Thymus (tissue), 11 donors: Measurements from ENCODE around the gene PHYKPL. TPM values are rescaled to one million over a fixed set of nuclear protein-coding genes. Genes with fewer than 3 reads are reported as not detected.

Source experiments
- DNase-seq, 9 donors: peaks; one replicate each; pipeline ENCODE4 v3.0.0-alpha.2; 2013; ENCODE audit warnings: low spot score in 9 of 9, low read depth in 6 of 9, missing footprints in 1 of 9
- H3K27ac ChIP-seq, 2 donors: one replicate each; pipeline ENCODE4 v1.5.1; 2013; ENCODE audit warnings: control low read depth in 1 of 2, low read depth in 1 of 2, low read length in 1 of 2, mild to moderate bottlenecking in 1 of 2, moderate library complexity in 1 of 2
- H3K27me3 ChIP-seq, 2 donors: one replicate each; pipeline ENCODE4 v1.5.1; 2013; ENCODE audit warnings: low read length in 1 of 2; ENCODE audit not compliant: control insufficient read depth in 2 of 2, insufficient read depth in 1 of 2
- H3K36me3 ChIP-seq, 2 donors: one replicate each; pipeline ENCODE4 v1.5.1; 2013; ENCODE audit warnings: low read length in 1 of 2, mild to moderate bottlenecking in 1 of 2, moderate library complexity in 1 of 2; ENCODE audit not compliant: control insufficient read depth in 2 of 2, insufficient read depth in 2 of 2
- H3K4me1 ChIP-seq, 2 donors: one replicate each; pipeline ENCODE4 v1.5.1; 2013; ENCODE audit warnings: low read length in 2 of 2; ENCODE audit not compliant: control insufficient read depth in 2 of 2, insufficient read depth in 2 of 2
- H3K4me3 ChIP-seq, 2 donors: one replicate each; pipeline ENCODE4 v1.5.1; 2013; ENCODE audit warnings: low read length in 2 of 2, control low read depth in 1 of 2, mild to moderate bottlenecking in 1 of 2
- H3K9me3 ChIP-seq, 2 donors: one replicate each; pipeline ENCODE4 v1.5.1; 2013; ENCODE audit warnings: low read length in 1 of 2, mild to moderate bottlenecking in 1 of 2; ENCODE audit not compliant: control insufficient read depth in 2 of 2, insufficient read depth in 1 of 2
- WGBS: extraction: QIAGEN DNeasy Blood & Tissue Kit; methylation state at CpG from one replicate; pipeline ENCODE4 v1.1.7; 2013; 5-methylcytosine and 5-hydroxymethylcytosine counted together
- polyA plus RNA-seq: library from polyadenylated mRNA; stranded (reverse); fragments of 200-250 nt; gene quantifications from one replicate; pipeline ENCODE4 v1.2.3, GENCODE V29; 2013
- total RNA-seq: library from RNA; stranded (reverse); fragments of 120-200 nt; gene quantifications from one replicate; pipeline ENCODE4 v1.2.4, GENCODE V29; 2013
- donor health status: healthy.

Gene PHYKPL
- total and polyA plus RNA-seq, 2 donors: 33.5 to 116 TPM

DNA sequence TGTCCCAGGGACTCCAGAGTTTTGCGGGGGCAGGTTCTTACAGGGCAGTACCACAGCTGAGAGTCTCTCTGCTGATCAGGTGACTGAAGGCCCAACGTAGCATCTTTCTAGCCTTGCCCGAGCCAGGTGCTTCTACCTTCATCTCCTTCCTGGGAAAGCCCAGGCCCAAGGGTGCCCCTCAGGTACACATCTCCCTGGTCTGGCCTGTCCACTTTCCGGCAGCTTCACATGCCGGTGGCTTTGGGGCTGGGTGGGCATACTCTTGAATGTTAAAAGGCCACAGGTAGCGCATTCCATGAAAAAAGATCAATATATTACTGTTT lies 5.7 kb upstream of the PHYKPL start:
- H3K27me3 ChIP-seq: no peaks in the 10 kb centered on the region
- H3K4me1 ChIP-seq: peaks cover 16 to 57% of the 10 kb centered on the region in 2 donors
- H3K9me3 ChIP-seq: peaks cover 0 to 4% of the 10 kb centered on the region in 2 donors
- DNase-seq: no peak
- WGBS: 95% methylated on average over 6 of the region's 6 CpGs
- no peak overlapping the region for H3K27ac ChIP-seq
- H3K36me3 ChIP-seq: no peaks in the 10 kb centered on the region
- H3K4me3 ChIP-seq: no peak overlapping the region

DNA sequence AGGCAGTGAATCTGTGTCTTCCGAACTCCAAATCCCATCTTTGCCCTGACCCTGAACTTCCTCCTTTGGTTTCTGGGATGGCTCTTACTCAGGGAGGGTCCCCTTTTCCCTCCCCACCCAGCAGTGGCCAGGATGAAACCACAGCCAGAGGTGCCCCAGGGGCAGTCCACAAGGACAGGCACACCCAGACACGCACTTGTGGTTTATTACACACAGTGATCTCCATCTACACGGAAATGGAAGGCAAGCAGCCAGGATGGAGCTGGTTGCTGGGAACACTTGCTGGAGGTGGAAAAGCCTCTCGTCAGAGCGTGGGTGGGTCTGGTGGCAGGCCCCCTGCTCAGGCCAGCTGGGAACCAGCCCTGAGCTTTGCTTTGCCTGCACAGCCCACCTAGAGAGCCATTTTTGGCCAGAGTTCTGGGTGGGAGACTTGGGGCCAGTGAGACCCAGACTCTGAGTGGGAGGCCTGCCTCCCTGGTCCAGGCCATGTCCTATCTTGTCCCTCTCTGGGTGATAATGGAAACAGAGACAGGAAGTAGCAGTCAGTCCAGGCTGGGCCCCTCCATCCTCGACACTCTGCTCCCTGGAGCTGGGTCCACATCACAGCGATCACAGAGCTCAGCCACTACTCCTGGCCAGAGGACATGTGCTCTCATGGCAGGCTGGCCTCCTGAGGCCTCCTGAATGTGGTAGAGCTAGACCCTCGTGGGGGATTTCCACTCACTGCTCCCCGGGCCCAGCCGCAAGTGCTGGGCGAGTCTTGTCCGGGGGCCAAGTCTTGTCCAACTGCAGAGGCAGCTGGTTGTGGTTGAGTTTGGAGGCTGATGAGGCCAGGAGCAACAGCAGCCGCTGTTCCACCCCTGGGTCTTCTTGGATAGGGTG lies 5.1 kb upstream of the PHYKPL start:
- Histone ChIP-seq H3K27ac (no peak overlapping the region), H3K36me3 (no peaks in the 10 kb centered on the region), H3K4me1 (peaks cover 19 to 63% of the 10 kb centered on the region in 2 donors), H3K9me3 (peaks cover 0 to 4% of the 10 kb centered on the region in 2 donors), H3K4me3 (no peak overlapping the region), H3K27me3 (no peaks in the 10 kb centered on the region)
- 77% methylated on average over 13 of the region's 13 CpGs for WGBS
- no peak for DNase-seq

DNA sequence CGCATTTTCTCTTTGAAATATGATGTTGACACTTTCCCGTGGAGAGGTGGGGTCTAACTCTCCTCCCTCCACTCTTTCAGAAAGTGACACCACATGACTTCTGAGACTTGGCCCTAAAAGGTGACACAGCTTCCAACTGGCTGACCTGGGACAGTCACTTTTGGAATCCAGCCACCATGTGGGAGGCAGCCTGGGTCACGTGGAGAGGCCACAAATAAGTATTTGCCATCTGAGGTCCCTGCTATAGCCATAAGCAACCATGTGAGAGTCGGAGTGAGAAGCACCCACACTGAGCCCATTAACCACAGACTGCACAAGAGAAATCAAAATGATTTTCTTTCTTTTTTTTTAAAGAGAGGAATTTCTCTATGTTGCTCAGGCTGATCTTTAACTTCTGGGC lies 4.1 kb upstream of the PHYKPL start:
- H3K4me3 ChIP-seq: no peak overlapping the region
- peaks cover 0 to 4% of the 10 kb centered on the region in 2 donors for H3K9me3 ChIP-seq
- H3K4me1 ChIP-seq: peaks cover 20 to 64% of the 10 kb centered on the region in 2 donors
- no peak for DNase-seq
- no peaks in the 10 kb centered on the region for H3K27me3 ChIP-seq
- no peak overlapping the region for H3K27ac ChIP-seq
- no peaks in the 10 kb centered on the region for H3K36me3 ChIP-seq
- WGBS: 55% methylated on average over 4 of the region's 4 CpGs

DNA sequence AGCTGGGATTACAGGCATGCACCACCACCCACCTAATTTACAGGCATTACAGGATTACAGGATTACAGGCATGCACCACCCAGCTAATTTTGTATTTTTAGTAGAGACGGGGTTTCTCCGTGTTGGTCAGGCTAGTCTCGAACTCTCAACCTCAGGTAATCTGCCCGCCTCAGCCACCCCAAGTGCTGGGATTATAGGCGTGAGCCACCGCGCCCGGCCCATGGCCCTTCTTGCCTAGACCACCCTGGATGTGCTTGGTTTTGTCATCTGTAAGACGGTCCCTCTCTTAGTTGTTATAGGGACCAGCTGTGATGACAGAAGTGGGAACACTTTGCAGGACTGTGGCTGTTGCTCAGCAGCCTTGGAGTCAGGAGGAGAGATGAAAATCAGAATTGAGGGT lies 3.5 kb upstream of the PHYKPL start:
- H3K27me3 ChIP-seq: no peaks in the 10 kb centered on the region
- no peak for DNase-seq
- no peak overlapping the region for H3K27ac ChIP-seq
- peaks cover 23 to 64% of the 10 kb centered on the region in 2 donors for H3K4me1 ChIP-seq
- peaks cover 0 to 4% of the 10 kb centered on the region in 2 donors for H3K9me3 ChIP-seq
- WGBS: 99% methylated on average over 9 of the region's 9 CpGs
- no peak overlapping the region for H3K4me3 ChIP-seq
- H3K36me3 ChIP-seq: peaks cover 0 to 2% of the 10 kb centered on the region in 2 donors

DNA sequence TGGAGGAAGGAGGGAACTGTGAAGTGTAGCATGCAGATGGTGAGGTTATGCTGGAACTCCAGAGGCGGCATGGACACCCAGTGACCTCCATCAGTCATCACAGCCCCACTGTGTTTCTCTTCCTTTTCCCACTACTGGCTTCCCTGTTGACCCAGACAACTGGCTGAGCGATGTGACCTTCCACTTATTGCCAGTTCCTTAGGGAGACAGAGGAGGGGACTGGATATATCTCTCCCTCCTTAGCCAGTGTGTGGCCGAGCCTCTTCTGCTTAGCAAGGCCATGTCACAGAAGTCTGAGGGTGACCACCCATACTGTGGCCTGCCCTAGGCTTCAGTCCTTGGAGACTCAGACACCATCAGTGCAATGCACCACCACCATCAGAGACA lies 3.0 kb upstream of the PHYKPL start:
- Histone ChIP-seq H3K27ac (no peak overlapping the region), H3K36me3 (peaks cover 4 to 7% of the 10 kb centered on the region in 2 donors), H3K9me3 (peaks cover 0 to 4% of the 10 kb centered on the region in 2 donors), H3K4me3 (no peak overlapping the region), H3K27me3 (no peaks in the 10 kb centered on the region), H3K4me1 (peaks cover 21 to 64% of the 10 kb centered on the region in 2 donors)
- no peak for DNase-seq
- WGBS: 83% methylated on average over 3 of the region's 3 CpGs

DNA sequence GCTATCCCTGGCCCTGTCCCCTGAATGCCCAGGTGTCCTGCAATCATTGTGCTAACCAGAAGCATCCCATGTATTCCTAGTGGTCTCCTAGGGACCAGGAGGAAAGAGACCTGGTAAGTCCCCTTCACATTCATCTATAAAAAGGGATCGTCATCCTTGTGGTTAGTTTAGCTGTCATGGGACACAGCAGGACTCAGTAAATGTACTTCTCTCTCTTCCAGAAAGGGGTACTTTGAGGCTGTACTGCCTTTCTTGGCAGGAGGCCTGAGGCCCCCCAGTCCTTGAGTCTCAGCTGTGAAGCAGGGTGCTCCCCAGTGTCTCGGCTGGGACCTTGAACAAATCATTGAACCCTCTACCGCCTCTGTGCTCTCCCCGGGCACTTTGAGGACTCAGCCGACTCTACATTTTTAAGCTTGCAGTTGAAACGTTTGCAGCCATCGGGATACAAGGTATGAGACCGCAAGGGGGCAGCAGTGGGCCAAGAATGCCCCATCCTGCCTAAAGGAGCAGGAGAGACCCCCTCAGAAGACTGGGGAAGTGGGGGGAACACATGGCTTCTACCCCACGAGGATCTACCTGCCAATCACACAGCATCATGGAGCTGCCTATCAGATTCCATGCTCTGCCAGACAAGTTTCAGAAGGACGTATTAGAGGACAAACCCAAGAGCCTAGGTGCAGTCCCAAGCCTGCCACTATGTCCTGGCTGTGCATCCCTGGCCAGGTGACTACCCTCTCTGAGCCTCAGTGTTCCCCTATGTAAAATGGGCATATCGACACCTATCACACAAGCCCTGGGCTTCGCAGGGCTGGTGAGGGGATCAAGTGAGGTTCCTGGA lies 2.4 kb upstream of the PHYKPL start:
- Histone ChIP-seq H3K27ac (no peak overlapping the region), H3K9me3 (peaks cover 0 to 4% of the 10 kb centered on the region in 2 donors)

DNA sequence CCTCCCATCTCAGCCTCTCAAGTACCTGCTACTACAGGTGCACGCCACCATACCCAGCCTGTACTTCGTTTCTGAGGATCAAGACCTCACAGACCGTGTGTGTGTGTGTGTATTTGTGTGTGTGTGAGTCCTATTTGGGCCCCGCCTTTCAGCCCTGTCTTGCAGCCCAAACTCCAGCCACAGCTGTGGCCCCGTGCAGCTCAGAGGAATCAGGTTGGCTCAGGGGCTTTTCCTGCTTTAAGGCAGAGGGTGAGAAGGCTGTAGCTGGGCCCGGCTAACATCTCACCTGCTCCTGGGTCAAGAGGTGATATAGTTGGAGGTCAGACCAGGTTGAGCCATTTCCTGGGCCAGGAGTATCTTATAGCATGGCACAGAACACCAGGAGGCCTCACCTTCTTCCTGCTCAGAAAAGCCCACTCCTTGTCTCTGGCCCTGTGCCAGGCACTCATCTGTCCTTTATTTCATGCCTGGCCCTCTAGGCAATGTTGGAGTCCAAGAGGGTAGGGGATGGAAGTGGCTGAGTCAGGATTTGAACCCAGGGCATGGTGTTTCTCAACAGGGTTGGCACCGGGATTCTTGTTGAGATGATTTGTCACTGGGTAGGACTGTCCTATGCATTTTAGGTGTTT lies 1.6 kb upstream of the PHYKPL start:
- peaks cover 14 to 54% of the 10 kb centered on the region in 2 donors for H3K4me1 ChIP-seq
- no peaks in the 10 kb centered on the region for H3K27me3 ChIP-seq
- no peak overlapping the region for H3K27ac ChIP-seq
- peaks cover 17 to 20% of the 10 kb centered on the region in 2 donors for H3K36me3 ChIP-seq
- peaks cover 0 to 4% of the 10 kb centered on the region in 2 donors for H3K9me3 ChIP-seq
- 94% methylated on average over 7 of the region's 7 CpGs for WGBS
- H3K4me3 ChIP-seq: no peak overlapping the region
- no peak for DNase-seq

More for the DNA sequence above, 2.4 kb upstream of the PHYKPL start:
- Histone ChIP-seq H3K4me3 (no peak overlapping the region), H3K4me1 (peaks cover 15 to 59% of the 10 kb centered on the region in 2 donors), H3K27me3 (no peaks in the 10 kb centered on the region), H3K36me3 (peaks cover 9 to 13% of the 10 kb centered on the region in 2 donors)
- WGBS: 25% methylated on average over 12 of the region's 12 CpGs
- peak; percentile 47 to 89 (median 75) for DNase-seq

DNA sequence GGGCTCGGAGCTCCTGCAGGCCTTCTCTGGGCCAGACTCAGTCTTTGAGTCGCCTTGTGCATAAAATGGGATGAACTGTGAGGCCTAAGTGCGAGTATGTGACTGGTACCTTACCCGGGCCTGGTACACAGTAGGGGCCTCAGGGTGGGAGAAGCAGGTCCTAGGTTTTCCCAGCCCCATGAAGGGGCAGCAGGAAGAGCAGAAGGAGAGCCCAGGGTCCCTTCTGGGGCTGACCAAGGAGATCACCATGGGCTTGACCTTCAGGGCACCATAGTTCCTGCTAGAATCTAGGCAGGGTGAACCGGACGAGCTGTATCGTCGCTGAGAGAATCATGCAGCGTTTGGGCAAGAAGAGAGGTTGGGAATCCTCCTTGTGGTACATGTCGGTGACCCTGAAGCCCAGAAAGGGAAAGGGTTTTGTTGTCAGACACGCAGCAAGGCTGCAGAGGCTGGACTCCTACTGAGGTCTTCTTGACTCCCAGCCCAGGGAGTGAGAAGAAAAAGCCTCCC lies 373 bp upstream of the PHYKPL start:
- Histone ChIP-seq H3K4me1 (peaks cover 14 to 41% of the 10 kb centered on the region in 2 donors), H3K27me3 (no peaks in the 10 kb centered on the region), H3K27ac (peak overlapping the region; percentile 70 to 97), H3K9me3 (peaks cover 0 to 4% of the 10 kb centered on the region in 2 donors), H3K36me3 (peaks cover 29 to 31% of the 10 kb centered on the region in 2 donors), H3K4me3 (peak overlapping the region; percentile 87 to 89)
- WGBS: 78% methylated on average over 11 of the region's 11 CpGs
- DNase-seq: no peak
